Mammary epithelial cell (primary cell): ENCODE results near the gene C1QTNF1.

ENCODE experiments used
- CTCF ChIP-seq, 2 donors: IDR thresholded peaks in 1 of 2; conservative IDR thresholded peaks in 1 of 2; 2 replicates each; pipeline ENCODE4 v1.5.1; 2011 to 2012; ENCODE audit warnings: inconsistent platforms in 2 of 2, low read length in 2 of 2, mild to moderate bottlenecking in 2 of 2, control low read depth in 1 of 2, low read depth in 1 of 2; ENCODE audit not compliant: insufficient read depth in 1 of 2; ENCODE audit errors: extremely low read depth in 1 of 2
- EZH2 ChIP-seq: IDR thresholded peaks from 2 replicates; pipeline ENCODE4 v1.6.1; 2012; ENCODE audit warnings: low read length, inconsistent platforms, borderline replicate concordance

DNA sequence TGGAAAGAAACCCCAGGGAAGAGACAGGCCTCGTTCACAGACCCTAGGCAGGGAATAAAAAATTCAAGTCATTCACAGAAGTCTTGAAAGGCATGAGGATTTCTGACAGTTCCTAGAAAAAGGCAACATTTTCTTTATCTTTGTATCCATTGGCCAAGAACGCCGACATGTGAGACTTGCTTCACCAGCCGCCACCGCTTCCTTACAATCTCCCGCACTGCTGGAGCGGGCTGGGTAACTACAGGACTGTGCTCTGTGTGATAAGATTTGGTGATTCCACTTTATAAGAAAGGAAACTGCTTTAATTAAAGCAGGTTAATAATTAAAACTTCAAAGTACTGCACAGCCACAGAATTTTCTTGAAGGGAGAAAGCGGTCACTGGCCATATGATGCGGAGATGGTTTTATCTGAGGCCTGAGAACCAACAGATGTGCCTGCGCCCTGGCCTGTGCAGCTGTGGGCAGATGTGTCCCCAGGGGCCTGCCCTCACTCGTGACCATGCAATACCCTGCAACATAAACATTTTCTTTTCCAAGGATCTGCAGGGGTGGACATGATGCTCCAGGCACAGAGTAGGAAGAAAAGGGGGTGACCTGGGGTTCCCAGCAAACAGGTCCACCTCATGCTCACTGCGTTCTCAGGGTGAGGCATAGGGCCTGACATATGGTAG lies 31.3 kb upstream of the C1QTNF1 start:
- TF ChIP-seq CTCF (conservative IDR thresholded peaks at IDR 0.05 in 1 of 2, IDR thresholded peaks at IDR 0.05 in 1 of 2; ENCODE audit: extremely low read depth in 1 of 2, insufficient read depth in 1 of 2, low read depth in 1 of 2, low read length in 2 of 2) (no peak), EZH2 (no peak)
